ENCODE measurements around the gene COL4A5.

Gene COL4A5

GRCh38 chrX:108439426-108439942 is at the start of gene COL4A5:
COL4A5 (plus strand) TSS chrX:108439838; CDS start chrX:108440126, 288 bp downstream.
- peak; percentile 64 for DNase-seq

GRCh38 chrX:108390976-108391717 is 48.5 kb upstream of the COL4A5 start:
- DNase-seq = peak; percentile 10

GRCh38 chrX:108396188-108396891 is 43.3 kb upstream of the COL4A5 start:
- no peak for DNase-seq

DNA sequence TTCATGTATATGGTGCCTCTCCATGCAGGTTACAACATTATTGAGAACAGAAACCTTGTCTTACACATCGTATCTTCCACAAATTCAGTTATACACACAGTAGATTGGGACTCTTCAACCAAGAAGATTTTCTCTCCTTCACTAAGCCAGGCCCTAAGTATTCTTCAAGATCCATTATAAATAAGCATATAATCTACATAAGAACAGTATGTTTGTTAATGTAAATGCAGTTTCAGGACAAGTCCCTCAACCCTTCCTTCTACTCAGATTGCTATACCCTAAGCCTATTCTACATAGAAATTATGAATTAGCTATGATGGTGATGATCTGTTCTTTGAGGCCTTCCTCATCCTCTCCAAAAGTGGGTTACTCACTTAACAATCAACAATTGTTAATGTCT is 42.7 kb upstream of the COL4A5 start:
- DNase-seq = no peak

- no peak for DNase-seq
Observed at GRCh38 chrX:108397627-108398391, 41.8 kb upstream of the COL4A5 start.

- no peak for DNase-seq
Observed at GRCh38 chrX:108399418-108400165, 40.0 kb upstream of the COL4A5 start.

GRCh38 chrX:108412783-108413182 is 26.9 kb upstream of the COL4A5 start:
- no peak for DNase-seq

- no peak for DNase-seq
Observed at GRCh38 chrX:108415146-108415545, 24.5 kb upstream of the COL4A5 start.

GRCh38 chrX:108415891-108416290 is 23.7 kb upstream of the COL4A5 start:
- DNase-seq = no peak

- DNase-seq = no peak
Observed at GRCh38 chrX:108417257-108417656, 22.4 kb upstream of the COL4A5 start.

- DNase-seq = no peak
Observed at GRCh38 chrX:108419401-108419800, 20.2 kb upstream of the COL4A5 start.

DNA sequence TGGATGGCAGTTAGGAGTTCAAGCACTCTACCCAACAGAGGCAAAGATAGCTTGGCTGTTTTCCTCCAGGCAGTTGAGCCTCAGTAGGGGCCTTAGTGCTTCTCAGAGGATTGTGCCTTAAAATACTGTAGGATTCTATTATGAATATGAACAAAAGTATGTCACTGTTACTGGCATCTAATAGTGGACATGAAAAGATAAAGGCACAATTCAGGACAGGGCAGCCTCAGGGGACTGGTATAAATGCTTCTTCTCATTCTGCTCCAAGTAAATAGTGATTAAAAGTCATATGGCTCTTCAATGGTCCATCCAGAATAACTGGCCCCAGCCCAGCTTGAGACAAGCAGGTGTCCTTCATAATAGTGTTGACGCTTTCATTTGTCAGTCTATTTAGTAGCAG is 19.2 kb upstream of the COL4A5 start:
- DNase-seq = no peak

GRCh38 chrX:108426262-108426661 is 13.4 kb upstream of the COL4A5 start:
- no peak for DNase-seq

GRCh38 chrX:108435261-108435660 is 4.4 kb upstream of the COL4A5 start:
- DNase-seq = no peak

- DNase-seq = no peak
Observed at GRCh38 chrX:108437349-108438109, 2.1 kb upstream of the COL4A5 start.

DNA sequence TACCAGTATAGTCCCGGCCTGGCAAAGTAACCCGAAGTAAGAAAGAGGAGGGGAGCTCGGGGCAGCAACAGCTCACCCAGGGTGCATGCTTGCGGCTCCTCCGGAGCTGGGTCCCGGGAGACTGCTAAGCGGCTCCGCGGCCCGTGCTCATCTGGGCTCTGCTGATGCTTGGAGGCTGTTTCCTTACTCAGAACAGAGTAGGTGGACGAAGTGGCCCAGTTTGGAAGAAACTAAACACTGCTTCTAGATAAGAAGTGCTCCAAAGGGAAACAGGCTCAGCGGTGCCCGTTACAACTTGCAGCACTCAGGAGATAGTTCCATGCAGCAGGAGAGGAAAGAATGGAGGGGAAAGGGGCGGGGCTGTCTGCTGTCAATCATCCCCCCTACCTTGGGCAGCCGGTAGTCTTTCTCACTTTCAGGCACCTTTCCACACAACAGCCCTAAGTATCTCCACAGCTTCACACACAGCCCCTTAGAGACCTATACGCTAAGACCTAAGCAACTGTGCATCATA is 1.5 kb upstream of the COL4A5 start, which contains the start of gene COL4A6:
Gene COL4A6, minus strand, starts transcription at position 313 of the 514 bp plus-strand sequence. Its CDS starts 226 bp downstream, at position 87.
- DNase-seq = no peak

DNA sequence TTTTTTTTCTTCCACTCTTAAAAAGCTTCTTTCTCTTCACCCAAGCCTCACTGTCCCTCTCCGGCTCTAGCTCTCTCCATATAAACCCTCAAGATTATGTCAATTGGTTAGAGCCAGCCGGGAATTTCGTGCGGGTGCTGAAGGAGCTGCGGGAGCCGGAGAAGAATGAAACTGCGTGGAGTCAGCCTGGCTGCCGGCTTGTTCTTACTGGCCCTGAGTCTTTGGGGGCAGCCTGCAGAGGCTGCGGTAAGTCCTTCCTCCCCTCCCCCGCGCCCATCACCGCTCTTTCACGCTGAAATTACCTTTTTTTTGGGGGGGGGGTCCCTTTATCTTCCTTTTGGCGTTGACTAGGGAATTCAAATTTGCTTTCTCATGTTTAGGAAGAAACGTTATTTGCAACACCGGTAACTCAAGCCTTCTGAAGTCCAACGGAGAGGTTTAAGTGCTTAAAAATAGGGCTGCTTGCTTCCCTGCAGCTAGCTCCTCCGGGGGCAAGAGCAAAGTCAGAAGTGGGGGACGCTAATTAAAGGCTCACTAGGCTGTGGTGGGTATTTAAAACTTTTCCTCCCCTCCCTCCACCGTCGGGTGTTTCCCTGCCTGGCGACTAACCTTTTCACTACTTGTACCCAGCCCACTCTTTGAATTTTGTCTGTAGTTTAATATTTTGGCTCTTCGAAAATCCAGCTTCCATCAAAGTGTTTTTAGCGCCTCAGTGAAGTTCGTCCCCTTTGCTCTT is 491 bp downstream of the COL4A5 start:
- DNase-seq = peak; percentile 4

DNA sequence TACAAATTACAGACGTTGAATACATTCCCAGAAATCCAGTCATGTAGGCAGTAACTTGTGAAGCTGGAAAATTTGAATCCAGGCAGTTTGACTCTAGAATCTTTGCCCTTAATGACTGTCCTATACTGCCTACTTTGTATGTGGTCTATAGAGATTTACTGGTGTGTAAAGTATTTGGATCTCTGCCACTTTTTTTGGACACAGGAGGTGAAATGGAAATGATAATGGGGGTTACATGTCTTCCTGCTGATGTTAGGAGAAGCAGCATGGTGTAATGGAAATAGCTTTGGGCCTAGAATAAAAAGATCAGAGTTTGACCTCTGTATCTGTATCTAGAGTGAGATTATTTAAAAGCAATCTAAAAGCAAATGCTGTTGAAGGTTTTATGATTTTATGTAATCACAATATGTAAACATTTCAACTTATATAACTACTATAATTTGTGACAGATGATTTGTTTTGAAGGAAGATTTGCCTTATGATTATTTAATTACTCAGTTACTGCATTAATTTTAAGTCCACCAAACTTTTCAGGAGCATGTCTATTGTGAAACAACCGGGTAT is 3.3 kb downstream of the COL4A5 start:
- no peak for DNase-seq

DNA sequence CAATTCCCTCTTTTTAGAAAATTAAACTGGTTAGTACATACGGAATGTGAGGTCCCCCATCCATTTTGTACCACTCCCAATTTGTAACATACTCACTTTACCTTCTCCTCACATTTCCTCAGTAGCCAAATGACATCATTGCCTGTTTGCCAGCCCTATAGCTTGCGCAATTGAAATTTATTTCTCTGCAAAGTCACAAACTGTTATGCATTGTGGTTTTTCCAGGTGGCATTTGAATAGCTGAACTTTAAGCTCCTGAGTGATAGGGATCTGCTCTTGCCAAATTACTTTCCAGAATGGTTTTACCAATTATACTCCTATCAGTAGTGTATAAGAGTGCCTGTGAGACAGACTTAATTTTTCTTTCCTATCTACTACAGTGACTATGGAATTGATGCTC is 7.7 kb downstream of the COL4A5 start:
- no peak for DNase-seq

DNA sequence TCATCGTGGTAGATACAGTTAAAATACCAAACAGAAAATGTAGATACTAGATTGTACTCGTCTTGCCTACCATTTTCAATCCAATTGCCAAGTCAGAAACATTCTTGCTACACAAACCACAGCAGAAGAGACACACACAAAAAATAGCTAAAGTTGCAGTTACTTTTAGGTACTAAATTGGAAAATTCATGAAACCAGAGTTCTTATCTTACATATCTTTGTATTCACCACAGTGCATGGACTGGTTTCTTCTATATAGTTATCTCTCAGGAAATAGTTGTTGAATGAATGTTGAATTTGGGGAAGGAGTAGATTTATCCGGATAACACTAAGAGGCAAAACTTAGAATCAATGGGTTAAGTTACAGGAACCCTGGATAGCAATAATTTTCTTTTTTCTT is 14.2 kb downstream of the COL4A5 start:
- no peak for DNase-seq
